IPS-NIHi11 (cell line): ENCODE measurements around the gene COMT.

Source experiments
- DNase-seq: peaks from one replicate; pipeline ENCODE4 v3.0.0; 2012; ENCODE audit warnings: mixed read lengths, low spot score

The COMT gene

GRCh38 chr22:19982991-19983578 lies 41.5 kb downstream of the COMT start:
- DNase-seq: no peak

DNA sequence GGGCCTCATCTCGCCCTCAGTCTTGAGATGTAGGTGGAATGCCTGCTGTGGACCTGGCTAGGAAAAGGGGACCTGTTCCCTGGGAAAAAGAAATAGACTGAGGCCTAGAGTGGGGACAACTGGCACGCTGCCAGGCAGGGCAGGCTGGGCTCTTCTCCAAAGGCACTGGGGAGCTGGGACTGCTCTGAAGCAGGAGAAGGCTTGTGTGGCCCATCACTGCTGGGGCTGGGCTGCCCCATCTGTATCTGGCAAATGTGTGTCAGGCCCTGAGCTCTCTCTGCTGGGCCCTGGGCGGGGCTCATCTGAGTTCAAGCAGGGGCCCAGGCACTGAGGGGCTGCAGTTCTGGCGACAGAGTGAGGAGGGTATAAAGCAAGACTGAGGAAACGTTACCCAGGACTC lies 42.2 kb downstream of the COMT start:
- no peak for DNase-seq

GRCh38 chr22:19984201-19984753 lies 42.7 kb downstream of the COMT start:
- no peak for DNase-seq

- DNase-seq: no peak
Observed at GRCh38 chr22:19984851-19985811, 43.6 kb downstream of the COMT start.

DNA sequence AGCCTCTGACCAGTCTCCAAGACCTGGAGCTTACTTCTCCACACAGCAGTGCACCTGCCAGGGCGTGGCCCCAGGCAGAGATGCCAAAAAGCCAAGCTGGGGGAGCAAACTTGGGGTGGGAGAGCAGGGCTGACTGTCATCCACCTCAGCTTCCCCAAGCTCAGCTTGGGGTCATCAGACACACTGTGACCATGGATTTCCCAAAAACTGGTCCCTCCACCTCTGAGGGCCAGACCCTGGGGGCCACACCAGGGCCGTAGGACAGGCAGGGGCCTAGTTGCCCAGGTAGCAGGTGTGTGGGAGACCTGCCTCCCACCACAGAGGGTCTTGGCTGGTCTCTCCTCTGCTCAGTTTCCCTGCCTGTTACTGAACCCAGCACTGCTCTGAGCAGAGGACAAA lies 44.4 kb downstream of the COMT start:
- DNase-seq: no peak

- peak; percentile 100 for DNase-seq
Observed at GRCh38 chr22:19986410-19987341, 45.1 kb downstream of the COMT start.

DNA sequence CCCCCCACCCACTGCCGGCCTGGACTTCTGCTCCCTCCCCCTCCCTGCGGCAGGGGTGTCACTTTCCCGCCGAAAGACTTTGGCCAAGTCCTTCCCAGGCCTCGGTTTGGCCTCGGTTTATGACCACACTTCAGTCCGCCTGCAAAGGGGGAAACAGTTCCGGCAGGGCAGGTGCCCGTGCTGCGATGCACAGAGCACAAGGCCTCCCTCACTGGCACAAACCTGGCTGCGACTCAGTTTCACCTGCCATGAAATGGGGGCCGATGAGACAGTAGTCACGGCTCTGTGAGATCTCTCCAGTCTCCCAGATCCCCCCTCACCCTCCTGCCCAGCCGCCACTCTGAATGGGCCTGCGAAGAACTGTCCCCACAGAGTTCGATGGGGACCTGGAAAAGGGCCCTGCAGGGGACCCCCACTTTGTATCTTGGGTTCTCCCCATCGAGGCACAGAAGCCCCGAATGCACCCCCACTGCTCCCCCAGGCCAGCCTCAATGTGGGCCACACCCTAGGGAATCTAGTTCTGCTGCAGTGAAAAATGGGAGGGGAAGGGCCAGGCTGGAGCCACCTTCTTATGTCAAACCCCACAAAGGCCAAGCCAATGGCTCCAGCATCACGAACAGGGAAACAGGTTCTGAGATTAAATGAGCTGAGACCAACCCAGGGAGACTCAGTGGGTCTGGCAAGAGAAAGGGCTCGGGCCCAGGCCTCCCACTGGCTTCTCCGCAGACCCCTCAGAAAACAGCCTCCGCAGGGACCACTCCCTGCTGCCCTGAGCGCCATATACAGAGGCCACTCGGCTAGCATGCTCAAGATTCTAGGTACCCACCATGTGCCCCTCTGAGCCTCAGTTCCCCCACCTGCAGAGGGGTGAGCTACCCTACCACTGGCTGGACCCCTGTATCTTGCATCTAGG lies 46.1 kb downstream of the COMT start:
- DNase-seq: no peak

DNA sequence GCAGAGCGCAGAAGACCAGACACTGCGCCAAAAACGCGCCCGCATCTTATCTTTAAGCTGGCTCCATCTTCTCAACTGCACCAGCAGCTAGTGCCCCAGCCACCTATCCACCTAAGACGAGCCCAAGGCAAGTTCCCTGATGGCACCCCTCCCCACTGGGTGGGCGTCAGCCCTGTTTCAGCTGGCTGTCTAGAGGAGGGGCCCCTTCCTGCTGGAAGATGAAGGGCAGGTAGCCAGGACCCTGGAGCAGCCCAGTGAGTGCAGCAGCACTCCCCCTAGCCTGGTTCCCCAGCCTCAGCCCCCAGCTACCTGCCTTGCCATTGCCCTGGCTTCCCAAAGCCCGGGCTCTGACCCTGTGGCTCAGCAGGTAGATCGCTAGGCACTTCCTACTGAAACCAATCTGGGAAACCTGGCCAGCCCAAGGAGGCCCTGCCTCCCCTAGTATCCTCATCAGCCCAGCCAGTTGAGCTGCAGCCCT lies 46.8 kb downstream of the COMT start:
- DNase-seq: no peak

DNA sequence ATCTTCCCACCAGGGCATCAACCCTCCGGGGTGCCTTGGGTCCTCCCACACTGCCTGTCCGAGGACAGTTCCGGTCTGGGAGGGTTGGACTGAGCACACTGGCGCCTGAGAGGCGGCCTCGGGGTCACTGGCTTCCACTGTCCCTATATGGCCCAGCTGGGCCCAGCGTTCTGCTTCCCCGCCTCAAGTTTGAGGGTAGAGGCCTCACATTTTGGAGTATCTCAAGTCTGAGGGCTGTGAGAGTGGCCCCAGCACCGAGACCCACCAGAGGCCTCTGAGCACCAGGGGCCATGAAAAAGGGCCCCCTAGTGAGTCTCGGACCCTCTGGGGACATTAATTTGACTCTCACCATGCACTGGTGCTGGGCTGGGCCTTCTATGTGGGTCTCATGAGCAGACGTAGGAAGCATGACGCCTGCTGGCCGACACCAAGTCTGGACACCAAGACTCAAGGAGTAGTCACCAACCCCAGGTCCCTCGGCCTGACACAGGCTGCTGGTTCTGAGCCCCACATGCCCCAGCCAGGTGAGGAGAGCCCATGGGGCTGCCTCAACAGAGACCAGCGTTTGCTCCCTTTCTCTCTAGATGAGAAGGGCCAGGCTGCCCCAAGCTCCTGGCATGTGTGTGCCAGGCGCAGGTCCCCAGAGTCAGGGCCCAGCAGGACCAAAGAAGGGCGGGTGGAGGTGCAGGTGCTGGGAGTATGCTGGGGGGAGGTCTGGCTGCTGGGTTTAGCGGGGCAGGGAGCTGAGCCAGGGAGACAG lies 47.6 kb downstream of the COMT start:
- DNase-seq: no peak

DNA sequence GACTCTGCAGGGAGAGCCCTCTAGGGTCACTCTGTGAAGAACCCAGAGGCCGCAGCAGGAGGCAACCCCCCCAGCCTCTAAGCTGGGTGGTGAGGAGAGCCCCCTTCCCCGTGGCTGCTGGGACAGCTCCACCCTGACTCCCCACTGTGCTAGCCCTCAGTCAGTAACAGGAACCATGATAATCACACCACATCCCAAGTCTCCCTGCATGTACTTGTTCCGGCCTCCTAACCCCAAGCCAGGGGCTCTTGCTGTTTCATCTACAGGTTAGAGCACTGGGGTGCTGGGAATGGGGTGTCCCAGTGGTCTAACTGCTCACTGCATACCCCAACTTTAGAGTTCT lies 48.1 kb downstream of the COMT start:
- no peak for DNase-seq

GRCh38 chr22:19990188-19990587 lies 48.6 kb downstream of the COMT start:
- DNase-seq: no peak

- DNase-seq: no peak
Observed at GRCh38 chr22:19990609-19991394, 49.2 kb downstream of the COMT start.

DNA sequence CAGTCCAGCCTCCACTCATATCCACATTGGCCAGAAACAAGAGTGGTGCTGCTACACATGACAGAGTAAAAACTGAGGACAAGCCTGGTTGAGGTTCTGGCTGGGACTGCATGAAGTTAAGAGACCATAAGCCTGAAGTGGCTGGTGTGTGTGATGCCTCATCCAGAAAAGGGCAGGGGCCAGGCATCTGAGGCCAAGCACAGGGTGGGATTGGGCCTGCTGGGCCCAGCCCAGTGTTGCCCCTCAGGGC lies 49.7 kb downstream of the COMT start:
- DNase-seq: no peak

- no peak for DNase-seq
Observed at GRCh38 chr22:19991645-19992451, 50.3 kb downstream of the COMT start.

DNA sequence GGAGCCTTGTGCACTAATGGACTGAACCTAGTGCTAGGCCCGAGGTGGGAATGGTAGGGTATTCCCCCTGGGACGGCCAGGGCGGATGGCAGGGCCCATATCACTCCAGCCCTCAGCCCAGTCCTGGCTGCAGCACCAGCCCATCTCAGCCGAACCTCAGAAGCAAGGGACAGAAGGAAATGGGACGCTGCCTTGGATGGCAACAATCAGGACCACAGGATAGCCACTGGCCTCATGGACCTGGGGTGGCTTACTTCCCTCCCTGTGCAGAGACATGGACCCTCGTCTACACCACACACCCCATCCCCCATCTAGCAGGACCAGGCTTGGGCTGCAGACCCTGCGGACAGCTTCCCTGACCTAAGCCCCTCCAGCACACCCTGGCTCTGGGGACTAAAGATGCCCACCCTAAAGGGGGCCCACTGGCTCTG lies 50.9 kb downstream of the COMT start:
- no peak for DNase-seq

DNA sequence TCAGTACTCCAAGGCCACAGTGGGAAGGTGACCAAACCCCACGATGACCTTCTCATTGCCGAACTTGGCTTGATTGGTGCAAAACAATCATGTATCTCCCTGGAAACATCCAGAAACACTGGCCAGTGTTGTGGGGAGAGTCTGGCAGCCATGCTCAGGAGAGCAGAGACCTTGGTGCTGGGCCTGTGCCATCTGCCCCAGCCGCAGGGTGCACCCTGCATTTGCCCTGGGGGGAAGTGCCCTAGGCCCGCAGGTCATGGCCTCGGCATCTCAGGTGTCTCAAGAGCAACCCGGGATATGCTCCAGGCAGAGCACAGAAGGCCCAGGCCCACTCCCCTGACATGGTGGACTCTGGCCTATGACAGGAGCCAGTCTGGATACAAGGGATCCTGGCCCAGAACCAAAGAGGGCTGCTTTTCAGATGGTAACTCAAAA lies 51.4 kb downstream of the COMT start:
- no peak for DNase-seq

- no peak for DNase-seq
Observed at GRCh38 chr22:19993926-19994325, 52.4 kb downstream of the COMT start.

GRCh38 chr22:19994851-19995610 lies 53.5 kb downstream of the COMT start:
- DNase-seq: no peak
